ENCODE data around the gene ANKRD40CL. TPM values are rescaled to one million over a fixed set of nuclear protein-coding genes. Genes with fewer than 3 reads are reported as not detected.

ANKRD40CL gene
- total RNA-seq, 1 donor from 2014 or later, result not detected

- no peak for TF ChIP-seq CTCF (IDR thresholded peaks at IDR 0.05; ENCODE audit: partially characterized antibody, unreplicated experiment)
- Mint-ChIP-seq H3K4me1 (ENCODE audit: low read depth, unreplicated experiment) (no peaks in the 10 kb centered on the region), H3K4me3 (ENCODE audit: unreplicated experiment) (no peak overlapping the region), H3K9me3 (ENCODE audit: unreplicated experiment) (no peaks in the 10 kb centered on the region), H3K36me3 (ENCODE audit: unreplicated experiment) (no peaks in the 10 kb centered on the region), H3K27ac (ENCODE audit: unreplicated experiment) (no peak overlapping the region), H3K27me3 (ENCODE audit: unreplicated experiment) (no peaks in the 10 kb centered on the region)
- no peak for DNase-seq
These were observed 28.2 kb downstream of the ANKRD40CL start for GRCh38 chr17:50739098-50739497.

- Mint-ChIP-seq H3K4me3 (ENCODE audit: unreplicated experiment) (no peak overlapping the region), H3K27me3 (ENCODE audit: unreplicated experiment) (no peaks in the 10 kb centered on the region), H3K27ac (ENCODE audit: unreplicated experiment) (peak overlapping the region; percentile 23), H3K9me3 (ENCODE audit: unreplicated experiment) (no peaks in the 10 kb centered on the region), H3K4me1 (ENCODE audit: low read depth, unreplicated experiment) (no peaks in the 10 kb centered on the region), H3K36me3 (ENCODE audit: unreplicated experiment) (no peaks in the 10 kb centered on the region)
- TF ChIP-seq CTCF (IDR thresholded peaks at IDR 0.05; ENCODE audit: partially characterized antibody, unreplicated experiment), result no peak
- DNase-seq, result no peak
These were observed 30.1 kb downstream of the ANKRD40CL start for GRCh38 chr17:50737118-50737698.

- Mint-ChIP-seq H3K27me3 (ENCODE audit: unreplicated experiment) (no peaks in the 10 kb centered on the region), H3K4me3 (ENCODE audit: unreplicated experiment) (no peak overlapping the region), H3K9me3 (ENCODE audit: unreplicated experiment) (no peaks in the 10 kb centered on the region), H3K27ac (ENCODE audit: unreplicated experiment) (no peak overlapping the region), H3K36me3 (ENCODE audit: unreplicated experiment) (no peaks in the 10 kb centered on the region), H3K4me1 (ENCODE audit: low read depth, unreplicated experiment) (peaks cover 4% of the 10 kb centered on the region)
- no peak for DNase-seq
- TF ChIP-seq CTCF (IDR thresholded peaks at IDR 0.05; ENCODE audit: partially characterized antibody, unreplicated experiment), result no peak
These were observed 32.0 kb downstream of the ANKRD40CL start for GRCh38 chr17:50735287-50735686.

GRCh38 chr17:50731575-50732460 is 35.5 kb downstream of the ANKRD40CL start:
- H3K9me3 Mint-ChIP-seq (ENCODE audit: unreplicated experiment), result no peaks in the 10 kb centered on the region
- H3K4me3 Mint-ChIP-seq (ENCODE audit: unreplicated experiment), result no peak overlapping the region
- no peaks in the 10 kb centered on the region for H3K36me3 Mint-ChIP-seq (ENCODE audit: unreplicated experiment)
- H3K27ac Mint-ChIP-seq (ENCODE audit: unreplicated experiment), result peak overlapping the region; percentile 67
- TF ChIP-seq CTCF (IDR thresholded peaks at IDR 0.05; ENCODE audit: partially characterized antibody, unreplicated experiment), result no peak
- H3K4me1 Mint-ChIP-seq (ENCODE audit: low read depth, unreplicated experiment), result peaks cover 10% of the 10 kb centered on the region
- no peaks in the 10 kb centered on the region for H3K27me3 Mint-ChIP-seq (ENCODE audit: unreplicated experiment)
- DNase-seq, result no peak

Measured in glutamatergic neuron (in vitro differentiated cells).